HEK293 (cell line): ENCODE measurements around the gene BRINP2.

Source experiments
- CTCF ChIA-PET: fragments of 350-600 bp; formaldehyde crosslinking; extraction: SDS; loops from one replicate; lab custom pipeline; 2021; ENCODE audit warnings: antibody characterized with exemption; lab: Yijun Ruan, JAX
- POLR2A ChIA-PET: fragments of 300-600 bp; formaldehyde crosslinking; extraction: SDS; loops from one replicate; lab custom pipeline; 2020; ENCODE audit warnings: antibody characterized with exemption, inconsistent platforms; lab: Yijun Ruan, JAX
- H3K27ac ChIP-seq: fragments of 200-500 bp; sonication (Bioruptor generic); 2 replicates; pipeline ENCODE4 v1.5.1; 2014; ENCODE audit warnings: low read depth, low read length, control low read depth, inconsistent platforms; ENCODE audit errors: extremely low read depth
- H3K36me3 ChIP-seq, 2 experiments: fragments of 200-500 bp in 1 of 2; sonication (Bioruptor generic) in 1 of 2; 1 replicate in 1 of 2; 2 replicates in 1 of 2; pipeline ENCODE4 v1.5.1; 2014 to 2017; ENCODE audit warnings: inconsistent platforms in 2 of 2, low read length in 2 of 2; ENCODE audit not compliant: control insufficient read depth in 2 of 2, insufficient read depth in 1 of 2
- H3K4me1 ChIP-seq: fragments of 200-500 bp; sonication (Bioruptor generic); 2 replicates; pipeline ENCODE4 v1.5.1; 2014; ENCODE audit warnings: mild to moderate bottlenecking, low read length, inconsistent platforms; ENCODE audit not compliant: control insufficient read depth, insufficient read depth
- H3K4me3 ChIP-seq: 2 replicates; pipeline ENCODE4 v1.5.1; 2011; ENCODE audit warnings: low read depth, mild to moderate bottlenecking, control low read depth, low read length, moderate library complexity
- H3K9me3 ChIP-seq: fragments of 200-500 bp; sonication (Bioruptor generic); 2 replicates; pipeline ENCODE4 v1.5.1; 2014; ENCODE audit warnings: low read depth, low read length, inconsistent platforms; ENCODE audit not compliant: control insufficient read depth, insufficient read depth
- CTCF ChIP-seq: fragments of 450-650 bp; formaldehyde crosslinking; IDR thresholded peaks from 2 replicates; pipeline ENCODE4 v1.5.1; 2016; ENCODE audit warnings: missing biosample characterization, missing genetic modification characterization
- GLI2 ChIP-seq: fragments of 450-650 bp; formaldehyde crosslinking; IDR thresholded peaks from 2 replicates; pipeline ENCODE4; 2017; ENCODE audit warnings: missing biosample characterization, missing genetic modification characterization, low read depth, borderline replicate concordance
- GLIS2 ChIP-seq: fragments of 450-650 bp; formaldehyde crosslinking; IDR thresholded peaks from 2 replicates; pipeline ENCODE4 v1.5.1; 2016; ENCODE audit warnings: missing biosample characterization, missing genetic modification characterization
- REPIN1 ChIP-seq: fragments of 450-650 bp; formaldehyde crosslinking; IDR thresholded peaks from 2 replicates; pipeline ENCODE4 v1.5.1; 2017; ENCODE audit warnings: missing biosample characterization, missing genetic modification characterization, low read depth
- SALL2 ChIP-seq: fragments of 450-650 bp; formaldehyde crosslinking; IDR thresholded peaks from 2 replicates; pipeline ENCODE4 v1.5.0; 2017; ENCODE audit warnings: missing biosample characterization, mild to moderate bottlenecking, missing genetic modification characterization, borderline replicate concordance
- TRIM28 ChIP-seq: IDR thresholded peaks from 2 replicates; pipeline ENCODE4 v1.6.1; 2011; ENCODE audit warnings: low read length, control low read depth, borderline replicate concordance
- ZFP37 ChIP-seq: fragments of 450-650 bp; formaldehyde crosslinking; IDR thresholded peaks from 2 replicates; pipeline ENCODE4 v1.5.1; 2016; ENCODE audit warnings: missing biosample characterization, missing genetic modification characterization
- ZNF121 ChIP-seq: fragments of 450-650 bp; formaldehyde crosslinking; IDR thresholded peaks from 2 replicates; pipeline ENCODE4 v1.5.1; 2016; ENCODE audit warnings: missing biosample characterization, missing genetic modification characterization
- ZNF37A ChIP-seq: fragments of 450-650 bp; IDR thresholded peaks from 2 replicates; pipeline ENCODE4 v1.5.1; 2018; ENCODE audit warnings: missing biosample characterization, missing genetic modification characterization
- ZNF423 ChIP-seq: fragments of 450-650 bp; formaldehyde crosslinking; IDR thresholded peaks from 2 replicates; pipeline ENCODE4 v1.5.1; 2016; ENCODE audit warnings: missing biosample characterization, missing genetic modification characterization
- ZNF488 ChIP-seq: fragments of 450-650 bp; formaldehyde crosslinking; IDR thresholded peaks from 2 replicates; pipeline ENCODE4 v1.5.1; 2016; ENCODE audit warnings: missing biosample characterization, missing genetic modification characterization
- ZNF501 ChIP-seq: fragments of 450-650 bp; formaldehyde crosslinking; IDR thresholded peaks from 2 replicates; pipeline ENCODE4 v1.5.1; 2016; ENCODE audit warnings: missing biosample characterization, missing genetic modification characterization
- ZNF549 ChIP-seq: fragments of 450-650 bp; IDR thresholded peaks from 2 replicates; pipeline ENCODE4 v1.5.1; 2018; ENCODE audit warnings: missing biosample characterization, missing genetic modification characterization, mild to moderate bottlenecking, inconsistent platforms, moderate library complexity
- ZNF558 ChIP-seq: fragments of 450-650 bp; formaldehyde crosslinking; IDR thresholded peaks from 2 replicates; pipeline ENCODE4 v1.5.1; 2016; ENCODE audit warnings: missing biosample characterization, missing genetic modification characterization
- ZNF621 ChIP-seq: fragments of 450-650 bp; formaldehyde crosslinking; IDR thresholded peaks from 2 replicates; pipeline ENCODE4 v1.5.1; 2017; ENCODE audit warnings: missing biosample characterization, missing genetic modification characterization
- ZNF792 ChIP-seq: fragments of 450-650 bp; formaldehyde crosslinking; IDR thresholded peaks from 2 replicates; pipeline ENCODE4 v1.5.1; 2016; ENCODE audit warnings: missing biosample characterization, missing genetic modification characterization
- ZNF837 ChIP-seq: fragments of 450-650 bp; formaldehyde crosslinking; IDR thresholded peaks from 2 replicates; pipeline ENCODE4 v1.5.1; 2016; ENCODE audit warnings: missing biosample characterization, missing genetic modification characterization
- ZNF843 ChIP-seq: fragments of 450-650 bp; formaldehyde crosslinking; IDR thresholded peaks from 2 replicates; pipeline ENCODE4 v1.5.1; 2016; ENCODE audit warnings: missing biosample characterization, missing genetic modification characterization
- TF ChIP-seq, protein P1 (sequence below): fragments of 450-650 bp; formaldehyde crosslinking; IDR thresholded peaks from 2 replicates; pipeline ENCODE4 v1.5.1; 2016; ENCODE audit warnings: missing biosample characterization, missing genetic modification characterization
- TF ChIP-seq, protein P2 (sequence below): fragments of 450-650 bp; formaldehyde crosslinking; IDR thresholded peaks from 2 replicates; pipeline ENCODE4 v1.5.1; 2017; ENCODE audit warnings: missing biosample characterization, mild to moderate bottlenecking, missing genetic modification characterization, moderate library complexity
- TF ChIP-seq, protein P3 (sequence below): fragments of 450-650 bp; formaldehyde crosslinking; IDR thresholded peaks from 2 replicates; pipeline ENCODE4 v1.5.1; 2016; ENCODE audit warnings: missing biosample characterization, missing genetic modification characterization
- TF ChIP-seq, protein P4 (sequence below): fragments of 450-650 bp; IDR thresholded peaks from 2 replicates; pipeline ENCODE4 v1.5.1; 2018; ENCODE audit warnings: missing biosample characterization, mild to moderate bottlenecking, missing genetic modification characterization

BRINP2 gene

GRCh38 chr1:177287270-177287669 lies 116.5 kb downstream of the BRINP2 start (continued):
- TF ChIP-seq, protein P1, sequence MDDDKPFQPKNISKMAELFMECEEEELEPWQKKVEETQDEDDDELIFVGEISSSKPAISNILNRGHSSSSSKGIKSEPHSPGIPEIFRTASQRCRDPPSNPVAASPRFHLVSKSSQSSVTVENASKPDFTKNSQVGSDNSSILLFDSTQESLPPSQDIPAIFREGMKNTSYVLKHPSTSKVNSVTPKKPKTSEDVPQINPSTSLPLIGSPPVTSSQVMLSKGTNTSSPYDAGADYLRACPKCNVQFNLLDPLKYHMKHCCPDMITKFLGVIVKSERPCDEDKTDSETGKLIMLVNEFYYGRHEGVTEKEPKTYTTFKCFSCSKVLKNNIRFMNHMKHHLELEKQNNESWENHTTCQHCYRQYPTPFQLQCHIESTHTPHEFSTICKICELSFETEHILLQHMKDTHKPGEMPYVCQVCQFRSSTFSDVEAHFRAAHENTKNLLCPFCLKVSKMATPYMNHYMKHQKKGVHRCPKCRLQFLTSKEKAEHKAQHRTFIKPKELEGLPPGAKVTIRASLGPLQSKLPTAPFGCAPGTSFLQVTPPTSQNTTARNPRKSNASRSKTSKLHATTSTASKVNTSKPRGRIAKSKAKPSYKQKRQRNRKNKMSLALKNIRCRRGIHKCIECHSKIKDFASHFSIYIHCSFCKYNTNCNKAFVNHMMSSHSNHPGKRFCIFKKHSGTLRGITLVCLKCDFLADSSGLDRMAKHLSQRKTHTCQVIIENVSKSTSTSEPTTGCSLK (tag by site-specific recombination) = no peak
- no peak for TF ChIP-seq GLI2
- TF ChIP-seq ZNF501 (tag by site-specific recombination) = no peak
- no peak for TF ChIP-seq ZNF792 (tag by site-specific recombination)
- no peak for TF ChIP-seq SALL2
- TF ChIP-seq ZNF837 (tag by site-specific recombination) = no peak
- TF ChIP-seq ZNF37A (tag by site-specific recombination) = no peak
- TF ChIP-seq, protein P2, sequence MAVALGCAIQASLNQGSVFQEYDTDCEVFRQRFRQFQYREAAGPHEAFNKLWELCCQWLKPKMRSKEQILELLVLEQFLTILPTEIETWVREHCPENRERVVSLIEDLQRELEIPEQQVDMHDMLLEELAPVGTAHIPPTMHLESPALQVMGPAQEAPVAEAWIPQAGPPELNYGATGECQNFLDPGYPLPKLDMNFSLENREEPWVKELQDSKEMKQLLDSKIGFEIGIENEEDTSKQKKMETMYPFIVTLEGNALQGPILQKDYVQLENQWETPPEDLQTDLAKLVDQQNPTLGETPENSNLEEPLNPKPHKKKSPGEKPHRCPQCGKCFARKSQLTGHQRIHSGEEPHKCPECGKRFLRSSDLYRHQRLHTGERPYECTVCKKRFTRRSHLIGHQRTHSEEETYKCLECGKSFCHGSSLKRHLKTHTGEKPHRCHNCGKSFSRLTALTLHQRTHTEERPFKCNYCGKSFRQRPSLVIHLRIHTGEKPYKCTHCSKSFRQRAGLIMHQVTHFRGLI (tag by site-specific recombination) = no peak
- TF ChIP-seq GLIS2 (tag by site-specific recombination) = no peak

GRCh38 chr1:177287994-177288393 lies 117.2 kb downstream of the BRINP2 start:
- TF ChIP-seq, protein P2 (tag by site-specific recombination) = no peak
- no peak for TF ChIP-seq ZNF843
- TF ChIP-seq, protein P3, sequence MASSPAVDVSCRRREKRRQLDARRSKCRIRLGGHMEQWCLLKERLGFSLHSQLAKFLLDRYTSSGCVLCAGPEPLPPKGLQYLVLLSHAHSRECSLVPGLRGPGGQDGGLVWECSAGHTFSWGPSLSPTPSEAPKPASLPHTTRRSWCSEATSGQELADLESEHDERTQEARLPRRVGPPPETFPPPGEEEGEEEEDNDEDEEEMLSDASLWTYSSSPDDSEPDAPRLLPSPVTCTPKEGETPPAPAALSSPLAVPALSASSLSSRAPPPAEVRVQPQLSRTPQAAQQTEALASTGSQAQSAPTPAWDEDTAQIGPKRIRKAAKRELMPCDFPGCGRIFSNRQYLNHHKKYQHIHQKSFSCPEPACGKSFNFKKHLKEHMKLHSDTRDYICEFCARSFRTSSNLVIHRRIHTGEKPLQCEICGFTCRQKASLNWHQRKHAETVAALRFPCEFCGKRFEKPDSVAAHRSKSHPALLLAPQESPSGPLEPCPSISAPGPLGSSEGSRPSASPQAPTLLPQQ (tag by site-specific recombination) = no peak
- no peak overlapping the region for H3K4me3 ChIP-seq
- H3K27ac ChIP-seq = no peak overlapping the region
- no peaks in the 10 kb centered on the region for H3K4me1 ChIP-seq
- ChIA-PET POLR2A (no interaction called here), CTCF (interaction anchor here (1.1 kb wide), 1 partner anchor 19 kb away, joined by 3 read pairs; no protein-coding TSS in a partner anchor)
- no peaks in the 10 kb centered on the region for H3K9me3 ChIP-seq
- no peaks in the 10 kb centered on the region for H3K36me3 ChIP-seq

- Histone ChIP-seq H3K27ac (no peak overlapping the region), H3K4me1 (no peaks in the 10 kb centered on the region), H3K9me3 (no peaks in the 10 kb centered on the region), H3K36me3 (no peaks in the 10 kb centered on the region), H3K4me3 (no peak overlapping the region)
- POLR2A ChIA-PET = no interaction called here
- CTCF ChIA-PET = no interaction called here
- TF ChIP-seq, protein P4, sequence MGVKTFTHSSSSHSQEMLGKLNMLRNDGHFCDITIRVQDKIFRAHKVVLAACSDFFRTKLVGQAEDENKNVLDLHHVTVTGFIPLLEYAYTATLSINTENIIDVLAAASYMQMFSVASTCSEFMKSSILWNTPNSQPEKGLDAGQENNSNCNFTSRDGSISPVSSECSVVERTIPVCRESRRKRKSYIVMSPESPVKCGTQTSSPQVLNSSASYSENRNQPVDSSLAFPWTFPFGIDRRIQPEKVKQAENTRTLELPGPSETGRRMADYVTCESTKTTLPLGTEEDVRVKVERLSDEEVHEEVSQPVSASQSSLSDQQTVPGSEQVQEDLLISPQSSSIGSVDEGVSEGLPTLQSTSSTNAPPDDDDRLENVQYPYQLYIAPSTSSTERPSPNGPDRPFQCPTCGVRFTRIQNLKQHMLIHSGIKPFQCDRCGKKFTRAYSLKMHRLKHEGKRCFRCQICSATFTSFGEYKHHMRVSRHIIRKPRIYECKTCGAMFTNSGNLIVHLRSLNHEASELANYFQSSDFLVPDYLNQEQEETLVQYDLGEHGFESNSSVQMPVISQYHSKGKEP (tag by site-specific recombination) = no peak
- TF ChIP-seq ZNF121 (tag by site-specific recombination) = no peak
- TF ChIP-seq TRIM28 = no peak
- no peak for TF ChIP-seq ZNF423 (tag by site-specific recombination)
- no peak for TF ChIP-seq ZNF558 (tag by site-specific recombination)
- TF ChIP-seq ZNF549 (tag by site-specific recombination) = no peak
- TF ChIP-seq ZNF621 = no peak
- no peak for TF ChIP-seq REPIN1
- no peak for TF ChIP-seq ZFP37 (tag by site-specific recombination)
- TF ChIP-seq CTCF = no peak
- no peak for TF ChIP-seq ZNF488
These were observed 118.8 kb downstream of the BRINP2 start for GRCh38 chr1:177289532-177289931.
